ENCODE data around the gene ASPDH. TPM values are rescaled to one million over a fixed set of nuclear protein-coding genes. Genes with fewer than 3 reads are reported as not detected.

Gene ASPDH
- total and polyA plus RNA-seq, 2 donors, result 0.50 to 0.57 TPM

- H3K27ac ChIP-seq (ENCODE audit: low read depth in 1 of 2, low read length in 1 of 2), result no peak overlapping the region
- peaks cover 11 to 56% of the 10 kb centered on the region in 2 donors for H3K27me3 ChIP-seq (ENCODE audit: control insufficient read depth in 2 of 2, insufficient read depth in 1 of 2, low read length in 1 of 2)
- no peaks in the 10 kb centered on the region for H3K36me3 ChIP-seq (ENCODE audit: control insufficient read depth in 2 of 2, insufficient read depth in 2 of 2, low read length in 1 of 2)
- DNase-seq (ENCODE audit: low read depth in 6 of 9, low spot score in 9 of 9), result no peak
- no peaks in the 10 kb centered on the region for H3K9me3 ChIP-seq (ENCODE audit: control insufficient read depth in 2 of 2, insufficient read depth in 1 of 2, low read length in 1 of 2)
- 84% methylated on average over 17 of the region's 17 CpGs for WGBS
- H3K4me3 ChIP-seq (ENCODE audit: low read length in 2 of 2), result no peak overlapping the region
- H3K4me1 ChIP-seq (ENCODE audit: control insufficient read depth in 2 of 2, insufficient read depth in 2 of 2, low read length in 2 of 2), result no peaks in the 10 kb centered on the region
Observed at GRCh38 chr19:50549927-50550593, 36.3 kb upstream of the ASPDH start.

DNA sequence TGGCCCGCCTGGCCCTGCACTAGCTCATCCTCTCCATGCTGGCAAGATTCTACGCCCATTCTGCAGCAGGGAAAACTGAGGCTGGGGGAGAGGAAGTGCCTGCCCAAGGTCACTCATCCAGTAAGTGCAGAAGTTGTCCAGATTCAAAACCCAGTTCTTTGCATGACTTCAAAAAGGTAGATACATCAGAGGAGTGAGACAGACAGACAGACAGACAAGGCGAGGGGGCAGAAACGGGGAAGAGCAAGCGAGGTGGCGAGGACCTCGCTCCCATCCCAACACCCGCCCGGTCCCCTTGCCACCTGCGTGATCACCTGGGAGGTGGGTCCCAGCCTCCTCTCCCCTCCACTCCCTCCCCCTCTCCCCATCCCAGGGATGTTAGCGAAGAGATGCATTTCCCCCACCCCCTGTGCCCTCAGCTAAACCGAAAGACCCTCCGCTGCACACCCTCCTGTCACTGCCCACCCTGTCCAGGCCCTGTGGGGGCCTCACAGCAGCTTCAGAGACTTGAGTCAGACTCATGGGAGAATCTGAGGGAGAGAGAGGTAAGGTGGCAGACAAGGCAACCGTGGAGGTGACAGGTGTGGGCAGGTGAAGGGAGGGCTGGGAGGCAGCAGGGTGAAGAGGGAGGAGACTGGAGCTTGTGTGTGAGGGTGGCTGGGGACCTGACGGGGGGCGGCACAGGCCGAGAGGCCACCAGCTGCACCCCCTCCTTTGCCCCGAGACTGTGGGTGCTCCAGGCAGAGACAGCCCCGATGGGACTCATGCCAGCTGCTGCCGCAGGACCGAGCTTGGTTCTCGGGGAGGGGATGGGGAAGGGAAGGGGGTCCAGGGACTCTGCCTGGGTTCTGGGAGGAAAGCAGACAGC is 35.6 kb upstream of the ASPDH start:
- H3K27me3 ChIP-seq (ENCODE audit: control insufficient read depth in 2 of 2, insufficient read depth in 1 of 2, low read length in 1 of 2), result peaks cover 11 to 51% of the 10 kb centered on the region in 2 donors
- H3K9me3 ChIP-seq (ENCODE audit: control insufficient read depth in 2 of 2, insufficient read depth in 1 of 2, low read length in 1 of 2), result no peaks in the 10 kb centered on the region
- DNase-seq (ENCODE audit: low read depth in 6 of 9, low spot score in 9 of 9), result no peak
- H3K4me1 ChIP-seq (ENCODE audit: control insufficient read depth in 2 of 2, insufficient read depth in 2 of 2, low read length in 2 of 2), result no peaks in the 10 kb centered on the region
- no peak overlapping the region for H3K27ac ChIP-seq (ENCODE audit: low read depth in 1 of 2, low read length in 1 of 2)
- H3K36me3 ChIP-seq (ENCODE audit: control insufficient read depth in 2 of 2, insufficient read depth in 2 of 2, low read length in 1 of 2), result no peaks in the 10 kb centered on the region
- WGBS, result 84% methylated on average over 22 of the region's 22 CpGs
- no peak overlapping the region for H3K4me3 ChIP-seq (ENCODE audit: low read length in 2 of 2)

DNA sequence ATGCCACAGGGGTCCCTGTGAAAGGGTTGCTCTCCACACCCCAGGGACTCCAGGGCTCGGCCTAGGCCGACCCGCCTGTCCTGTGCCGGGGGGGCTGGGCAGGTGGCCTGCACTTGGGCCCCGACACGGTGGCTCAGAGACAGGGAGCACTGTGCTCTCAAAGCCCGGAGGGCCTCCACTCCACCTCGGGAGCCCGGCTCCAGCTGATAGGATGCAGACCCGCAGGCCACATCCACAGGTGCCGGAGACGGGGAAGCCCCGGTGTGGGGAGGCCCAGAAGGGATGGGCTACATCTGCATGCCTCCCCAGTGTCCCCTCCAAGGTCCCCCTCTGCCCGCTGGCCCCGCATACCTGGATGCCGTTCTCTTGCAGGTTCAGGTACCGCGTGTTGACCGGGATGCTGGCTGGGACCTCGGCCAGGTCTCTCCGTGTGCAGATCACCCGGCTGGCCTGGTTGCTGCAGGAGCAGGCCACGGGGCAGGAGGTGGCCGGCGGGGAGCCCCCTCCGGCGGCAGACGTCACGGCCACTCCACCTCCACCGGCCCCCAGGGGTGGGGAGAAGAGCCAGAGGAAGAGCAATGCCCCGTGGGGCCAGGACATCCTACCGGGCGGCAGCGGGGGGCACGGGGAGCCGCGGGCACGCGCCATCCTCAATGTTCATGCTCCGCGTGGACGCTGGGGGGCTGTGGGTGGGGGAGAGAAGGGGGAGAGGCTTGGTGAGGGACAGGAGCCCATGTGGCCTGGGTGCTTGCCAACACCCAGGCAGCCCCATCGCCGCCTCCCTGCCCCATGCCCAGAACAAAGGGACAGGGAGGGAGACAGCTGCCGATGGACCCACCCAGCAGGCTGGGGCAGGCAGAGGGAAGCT is 34.7 kb upstream of the ASPDH start:
- Histone ChIP-seq H3K4me3 (ENCODE audit: low read length in 2 of 2) (no peak overlapping the region), H3K27ac (ENCODE audit: low read depth in 1 of 2, low read length in 1 of 2) (no peak overlapping the region), H3K4me1 (ENCODE audit: control insufficient read depth in 2 of 2, insufficient read depth in 2 of 2, low read length in 2 of 2) (no peaks in the 10 kb centered on the region), H3K27me3 (ENCODE audit: control insufficient read depth in 2 of 2, insufficient read depth in 1 of 2, low read length in 1 of 2) (peaks cover 11 to 45% of the 10 kb centered on the region in 2 donors), H3K9me3 (ENCODE audit: control insufficient read depth in 2 of 2, insufficient read depth in 1 of 2, low read length in 1 of 2) (no peaks in the 10 kb centered on the region), H3K36me3 (ENCODE audit: control insufficient read depth in 2 of 2, insufficient read depth in 2 of 2, low read length in 1 of 2) (no peaks in the 10 kb centered on the region)
- 84% methylated on average over 45 of the region's 45 CpGs for whole genome bisulfite sequencing
- DNase-seq (ENCODE audit: low read depth in 6 of 9, low spot score in 9 of 9), result no peak

DNA sequence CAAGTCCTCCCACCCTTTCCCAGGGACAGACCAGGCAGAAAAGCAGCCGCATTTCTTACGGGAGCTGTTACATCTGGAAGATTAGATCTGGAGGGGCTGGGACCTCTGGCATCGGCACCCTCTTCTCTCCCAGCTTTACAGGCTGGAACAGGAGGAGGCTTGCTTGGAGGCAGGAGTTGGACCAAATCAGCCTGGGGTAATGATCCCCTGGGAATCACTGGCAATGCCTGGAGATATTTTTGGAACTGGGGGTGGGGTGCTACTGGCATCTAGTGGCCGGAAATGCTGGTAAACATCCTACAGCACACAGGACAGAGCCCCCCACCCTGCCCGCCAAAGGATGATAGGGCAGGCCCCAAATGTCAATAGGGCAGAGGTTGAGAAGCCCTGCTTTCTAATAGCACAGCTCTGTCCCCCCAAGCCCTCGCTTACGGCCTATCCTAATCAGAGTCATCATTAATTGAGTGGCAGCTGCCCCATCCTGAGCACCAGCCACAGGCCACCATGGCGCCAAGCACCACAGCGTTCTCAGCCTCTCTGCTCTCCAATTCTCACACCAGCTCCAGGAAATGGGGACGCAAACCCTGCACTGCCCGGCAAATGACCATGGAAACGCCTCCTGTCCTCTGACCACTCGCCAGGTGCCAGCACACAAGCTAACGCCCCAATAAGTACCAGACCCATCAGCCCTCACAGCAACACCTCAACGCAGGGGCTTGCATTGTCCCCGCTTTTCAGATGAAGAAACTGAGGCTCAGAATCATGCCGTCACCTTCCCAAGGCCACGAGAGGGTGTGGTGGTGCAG is 33.9 kb upstream of the ASPDH start:
- H3K4me1 ChIP-seq (ENCODE audit: control insufficient read depth in 2 of 2, insufficient read depth in 2 of 2, low read length in 2 of 2), result no peaks in the 10 kb centered on the region
- no peak overlapping the region for H3K27ac ChIP-seq (ENCODE audit: low read depth in 1 of 2, low read length in 1 of 2)
- peaks cover 11 to 36% of the 10 kb centered on the region in 2 donors for H3K27me3 ChIP-seq (ENCODE audit: control insufficient read depth in 2 of 2, insufficient read depth in 1 of 2, low read length in 1 of 2)
- no peak for DNase-seq (ENCODE audit: low read depth in 6 of 9, low spot score in 9 of 9)
- H3K9me3 ChIP-seq (ENCODE audit: control insufficient read depth in 2 of 2, insufficient read depth in 1 of 2, low read length in 1 of 2), result no peaks in the 10 kb centered on the region
- WGBS, result 83% methylated on average over 18 of the region's 18 CpGs
- no peak overlapping the region for H3K4me3 ChIP-seq (ENCODE audit: low read length in 2 of 2)
- H3K36me3 ChIP-seq (ENCODE audit: control insufficient read depth in 2 of 2, insufficient read depth in 2 of 2, low read length in 1 of 2), result no peaks in the 10 kb centered on the region

DNA sequence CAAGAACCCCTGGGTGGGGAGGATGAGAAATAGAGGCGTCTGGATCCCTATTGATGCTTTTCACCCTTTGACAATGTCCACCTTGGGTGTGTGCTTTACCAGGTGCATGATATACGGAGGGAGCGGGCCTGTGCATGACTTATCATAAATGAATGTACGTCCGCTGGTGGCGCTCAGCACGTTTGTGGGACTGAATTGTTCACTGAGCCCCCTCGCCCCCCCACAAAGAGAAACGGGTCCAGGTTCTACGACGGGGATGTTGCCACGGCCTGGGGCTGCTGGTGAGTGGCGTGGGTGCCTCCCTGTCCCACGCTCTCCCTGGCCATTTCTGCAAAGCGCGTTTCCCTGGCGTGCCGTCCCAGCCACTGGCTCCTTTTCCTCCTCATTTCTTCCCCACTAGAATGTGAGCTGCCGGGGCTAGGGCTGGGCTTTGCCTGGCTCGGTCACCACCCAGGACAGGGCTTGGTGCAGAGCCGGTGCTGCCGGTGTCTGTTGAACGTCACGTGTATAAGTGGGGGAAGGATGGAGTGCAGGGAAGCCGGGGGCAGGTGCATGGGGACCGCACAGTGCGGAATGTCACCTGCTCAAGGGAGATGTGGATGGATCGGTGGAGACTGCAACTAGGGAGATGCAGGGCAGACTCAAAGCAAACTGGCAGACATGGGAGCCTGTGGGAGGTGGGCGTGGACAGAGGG is 33.0 kb upstream of the ASPDH start:
- no peaks in the 10 kb centered on the region for H3K36me3 ChIP-seq (ENCODE audit: control insufficient read depth in 2 of 2, insufficient read depth in 2 of 2, low read length in 1 of 2)
- DNase-seq (ENCODE audit: low read depth in 6 of 9, low spot score in 9 of 9), result no peak

GRCh38 chr19:50542943-50543342 is 29.2 kb upstream of the ASPDH start:
- no peak overlapping the region for H3K27ac ChIP-seq (ENCODE audit: low read depth in 1 of 2, low read length in 1 of 2)
- 94% methylated on average over 21 of the region's 21 CpGs for WGBS
- no peaks in the 10 kb centered on the region for H3K36me3 ChIP-seq (ENCODE audit: control insufficient read depth in 2 of 2, insufficient read depth in 2 of 2, low read length in 1 of 2)
- no peaks in the 10 kb centered on the region for H3K9me3 ChIP-seq (ENCODE audit: control insufficient read depth in 2 of 2, insufficient read depth in 1 of 2, low read length in 1 of 2)
- peaks cover 0 to 3% of the 10 kb centered on the region in 2 donors for H3K27me3 ChIP-seq (ENCODE audit: control insufficient read depth in 2 of 2, insufficient read depth in 1 of 2, low read length in 1 of 2)
- no peak overlapping the region for H3K4me3 ChIP-seq (ENCODE audit: low read length in 2 of 2)
- H3K4me1 ChIP-seq (ENCODE audit: control insufficient read depth in 2 of 2, insufficient read depth in 2 of 2, low read length in 2 of 2), result no peaks in the 10 kb centered on the region
- DNase-seq (ENCODE audit: low read depth in 6 of 9, low spot score in 9 of 9), result no peak

More for the DNA sequence above, 33.0 kb upstream of the ASPDH start:
- no peak overlapping the region for H3K4me3 ChIP-seq (ENCODE audit: low read length in 2 of 2)
- no peaks in the 10 kb centered on the region for H3K9me3 ChIP-seq (ENCODE audit: control insufficient read depth in 2 of 2, insufficient read depth in 1 of 2, low read length in 1 of 2)
- no peak overlapping the region for H3K27ac ChIP-seq (ENCODE audit: low read depth in 1 of 2, low read length in 1 of 2)
- H3K27me3 ChIP-seq (ENCODE audit: control insufficient read depth in 2 of 2, insufficient read depth in 1 of 2, low read length in 1 of 2), result peaks cover 4 to 27% of the 10 kb centered on the region in 2 donors
- 87% methylated on average over 29 of the region's 29 CpGs for WGBS
- H3K4me1 ChIP-seq (ENCODE audit: control insufficient read depth in 2 of 2, insufficient read depth in 2 of 2, low read length in 2 of 2), result no peaks in the 10 kb centered on the region

DNA sequence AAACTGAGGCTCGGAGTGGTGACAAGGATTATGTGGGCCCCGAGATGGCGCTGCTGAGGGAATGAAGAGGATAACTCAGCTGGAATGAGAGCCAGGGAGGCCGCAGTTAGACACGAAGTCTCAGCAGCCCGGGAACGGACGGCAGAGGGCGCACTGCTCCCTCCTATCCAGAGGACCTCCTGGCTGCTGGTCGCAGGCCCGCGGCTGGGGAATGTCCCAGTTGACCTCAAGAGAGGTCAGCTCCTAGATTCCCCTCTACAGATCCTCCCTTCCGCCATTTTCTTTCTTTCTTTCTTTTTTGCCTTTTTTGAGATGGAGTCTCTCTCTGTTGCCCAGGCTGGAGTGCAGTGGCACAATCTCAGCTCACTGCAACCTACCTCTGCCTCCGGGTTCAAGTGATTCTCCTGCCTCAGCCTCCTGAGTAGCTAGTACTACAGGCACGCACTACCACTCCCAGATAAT is 24.1 kb upstream of the ASPDH start:
- no peak overlapping the region for H3K27ac ChIP-seq (ENCODE audit: low read depth in 1 of 2, low read length in 1 of 2)
- H3K4me1 ChIP-seq (ENCODE audit: control insufficient read depth in 2 of 2, insufficient read depth in 2 of 2, low read length in 2 of 2), result no peaks in the 10 kb centered on the region
- no peaks in the 10 kb centered on the region for H3K27me3 ChIP-seq (ENCODE audit: control insufficient read depth in 2 of 2, insufficient read depth in 1 of 2, low read length in 1 of 2)
- H3K36me3 ChIP-seq (ENCODE audit: control insufficient read depth in 2 of 2, insufficient read depth in 2 of 2, low read length in 1 of 2), result no peaks in the 10 kb centered on the region
- no peak overlapping the region for H3K4me3 ChIP-seq (ENCODE audit: low read length in 2 of 2)
- 19% methylated on average over 15 of the region's 15 CpGs for WGBS
- H3K9me3 ChIP-seq (ENCODE audit: control insufficient read depth in 2 of 2, insufficient read depth in 1 of 2, low read length in 1 of 2), result peaks cover 0 to 1% of the 10 kb centered on the region in 2 donors
- DNase-seq (ENCODE audit: low read depth in 6 of 9, low spot score in 9 of 9), result peak in 7 of 9 donors; percentile 5 to 54 (median 26)

GRCh38 chr19:50537306-50537685 is 23.6 kb upstream of the ASPDH start:
- H3K9me3 ChIP-seq (ENCODE audit: control insufficient read depth in 2 of 2, insufficient read depth in 1 of 2, low read length in 1 of 2), result peaks cover 0 to 1% of the 10 kb centered on the region in 2 donors
- no peak overlapping the region for H3K4me3 ChIP-seq (ENCODE audit: low read length in 2 of 2)
- no peaks in the 10 kb centered on the region for H3K4me1 ChIP-seq (ENCODE audit: control insufficient read depth in 2 of 2, insufficient read depth in 2 of 2, low read length in 2 of 2)
- no peaks in the 10 kb centered on the region for H3K27me3 ChIP-seq (ENCODE audit: control insufficient read depth in 2 of 2, insufficient read depth in 1 of 2, low read length in 1 of 2)
- H3K36me3 ChIP-seq (ENCODE audit: control insufficient read depth in 2 of 2, insufficient read depth in 2 of 2, low read length in 1 of 2), result no peaks in the 10 kb centered on the region
- H3K27ac ChIP-seq (ENCODE audit: low read depth in 1 of 2, low read length in 1 of 2), result no peak overlapping the region
- DNase-seq (ENCODE audit: low read depth in 6 of 9, low spot score in 9 of 9), result no peak
- 79% methylated on average over 18 of the region's 18 CpGs for WGBS
